Lower leg skin (tissue), 3 donors: ENCODE measurements around the gene ZNF407.

Source experiments
- POLR2A ChIP-seq, 2 donors: fragments of 450-650 bp; IDR thresholded peaks; one replicate each; pipeline ENCODE4 v1.6.1; 2016 to 2017; ENCODE audit warnings: antibody characterized with exemption in 2 of 2, mild to moderate bottlenecking in 1 of 2, moderate library complexity in 1 of 2
- TF ChIP-seq, protein P1 (sequence below), 3 donors: fragments of 450-650 bp; IDR thresholded peaks; one replicate each; pipeline ENCODE4 v1.5.1; 2016; ENCODE audit warnings: antibody characterized with exemption in 3 of 3, mild to moderate bottlenecking in 3 of 3, moderate library complexity in 2 of 3

DNA sequence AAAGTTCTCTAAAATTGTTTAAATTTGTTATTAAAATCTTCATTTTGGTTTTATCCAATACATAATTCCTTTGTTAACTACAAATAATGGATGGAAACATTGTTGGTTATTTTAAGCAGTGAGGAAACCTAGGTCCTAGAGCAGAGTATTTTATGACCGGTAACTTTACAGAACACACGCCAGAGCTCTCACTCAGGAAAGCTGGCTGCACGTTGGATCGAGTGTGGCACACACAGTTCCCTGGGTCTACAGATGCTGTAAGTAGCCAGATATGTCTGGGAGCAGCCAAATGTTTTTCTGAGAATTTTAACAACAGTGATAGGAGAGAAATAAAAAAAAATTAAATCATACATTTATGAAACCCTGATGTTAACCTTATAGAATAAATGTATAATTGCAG lies 264.4 kb downstream of the ZNF407 start:
- TF ChIP-seq POLR2A (IDR thresholded peaks at IDR 0.05), result no peak
- TF ChIP-seq, protein P1, sequence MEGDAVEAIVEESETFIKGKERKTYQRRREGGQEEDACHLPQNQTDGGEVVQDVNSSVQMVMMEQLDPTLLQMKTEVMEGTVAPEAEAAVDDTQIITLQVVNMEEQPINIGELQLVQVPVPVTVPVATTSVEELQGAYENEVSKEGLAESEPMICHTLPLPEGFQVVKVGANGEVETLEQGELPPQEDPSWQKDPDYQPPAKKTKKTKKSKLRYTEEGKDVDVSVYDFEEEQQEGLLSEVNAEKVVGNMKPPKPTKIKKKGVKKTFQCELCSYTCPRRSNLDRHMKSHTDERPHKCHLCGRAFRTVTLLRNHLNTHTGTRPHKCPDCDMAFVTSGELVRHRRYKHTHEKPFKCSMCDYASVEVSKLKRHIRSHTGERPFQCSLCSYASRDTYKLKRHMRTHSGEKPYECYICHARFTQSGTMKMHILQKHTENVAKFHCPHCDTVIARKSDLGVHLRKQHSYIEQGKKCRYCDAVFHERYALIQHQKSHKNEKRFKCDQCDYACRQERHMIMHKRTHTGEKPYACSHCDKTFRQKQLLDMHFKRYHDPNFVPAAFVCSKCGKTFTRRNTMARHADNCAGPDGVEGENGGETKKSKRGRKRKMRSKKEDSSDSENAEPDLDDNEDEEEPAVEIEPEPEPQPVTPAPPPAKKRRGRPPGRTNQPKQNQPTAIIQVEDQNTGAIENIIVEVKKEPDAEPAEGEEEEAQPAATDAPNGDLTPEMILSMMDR (IDR thresholded peaks at IDR 0.05), result no peak
